BJ (cell line): ENCODE results near the gene KRTAP1-5. TPM values are rescaled to one million over a fixed set of nuclear protein-coding genes. Genes with fewer than 3 reads are reported as not detected.
"Not testable (repeated sequence)": the region's sequence is repeated elsewhere in the genome, so short reads cannot be mapped to it uniquely, and the experiment has no call there.

ENCODE experiments used
- CTCF ChIA-PET: fragments of 350-600 bp; formaldehyde crosslinking; extraction: SDS; loops from one replicate; lab custom pipeline; 2021; ENCODE audit warnings: antibody characterized with exemption, inconsistent platforms; lab: Yijun Ruan, JAX
- POLR2A ChIA-PET: fragments of 300-600 bp; sonication (Branson Sonifier 250); formaldehyde crosslinking; extraction: SDS; loops from one replicate; lab custom pipeline; 2021; ENCODE audit warnings: antibody characterized with exemption; lab: Charles Lee
- DNase-seq: peaks from one replicate; pipeline ENCODE4 v3.0.0-alpha.2; 2011; ENCODE audit warnings: low read depth
- H3K27me3 ChIP-seq: 2 replicates; pipeline ENCODE4 v1.6.0; 2011; ENCODE audit warnings: low read length; ENCODE audit not compliant: control insufficient read depth, insufficient read depth
- H3K36me3 ChIP-seq: 2 replicates; pipeline ENCODE4 v1.5.1; 2011; ENCODE audit warnings: low read length; ENCODE audit not compliant: control insufficient read depth, insufficient read depth
- H3K4me3 ChIP-seq: 2 replicates; pipeline ENCODE4 v1.5.1; 2011; ENCODE audit warnings: low read depth, mild to moderate bottlenecking, control low read depth, low read length
- polyA plus RNA-seq: library from polyadenylated mRNA; depleted of rRNA; stranded (reverse); fragments of >200 nt; gene quantifications from 2 replicates; pipeline ENCODE4 v1.2.3, GENCODE V29; 2011
- TF ChIP-seq, protein P1 (sequence below): IDR thresholded peaks from 2 replicates; pipeline ENCODE4 v1.5.1; 2011; ENCODE audit warnings: low read depth, mild to moderate bottlenecking, control low read depth, inconsistent platforms, low read length, moderate library complexity; ENCODE audit not compliant: insufficient read depth

KRTAP1-5 gene
- polyA plus RNA-seq, 1 experiment = 65.1 TPM

DNA sequence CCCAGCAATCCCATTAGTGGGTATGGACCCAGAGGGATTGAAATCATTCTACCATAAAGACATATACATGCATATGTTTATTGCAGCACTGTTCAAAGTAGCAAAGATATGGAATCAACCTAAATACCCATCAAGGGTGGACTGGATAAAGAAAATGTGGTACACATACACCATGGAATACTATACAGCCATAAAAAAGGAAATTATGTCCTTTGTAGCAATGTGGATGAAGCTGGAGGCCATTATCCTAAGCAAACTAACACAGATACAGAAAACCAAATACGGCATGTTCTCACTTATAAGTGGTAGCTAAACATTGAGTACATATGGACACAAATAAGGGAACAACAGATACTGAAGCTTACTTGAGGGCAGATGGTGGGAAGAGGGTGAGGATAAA, 30.5 kb upstream of the KRTAP1-5 start:
- ChIA-PET CTCF (interaction anchor here (0.6 to 1.9 kb wide), 2 partner anchors 19 to 148 kb away, joined by 3 to 7 read pairs; no protein-coding TSS in a partner anchor), POLR2A (interaction anchor here (0.7 kb wide), 1 partner anchor 56 kb away, joined by 4 read pairs; no protein-coding TSS in a partner anchor)
- no peaks in the 10 kb centered on the region; the same call in 1 of the 2 replicates for H3K36me3 ChIP-seq
- no peak for DNase-seq
- TF ChIP-seq, protein P1, sequence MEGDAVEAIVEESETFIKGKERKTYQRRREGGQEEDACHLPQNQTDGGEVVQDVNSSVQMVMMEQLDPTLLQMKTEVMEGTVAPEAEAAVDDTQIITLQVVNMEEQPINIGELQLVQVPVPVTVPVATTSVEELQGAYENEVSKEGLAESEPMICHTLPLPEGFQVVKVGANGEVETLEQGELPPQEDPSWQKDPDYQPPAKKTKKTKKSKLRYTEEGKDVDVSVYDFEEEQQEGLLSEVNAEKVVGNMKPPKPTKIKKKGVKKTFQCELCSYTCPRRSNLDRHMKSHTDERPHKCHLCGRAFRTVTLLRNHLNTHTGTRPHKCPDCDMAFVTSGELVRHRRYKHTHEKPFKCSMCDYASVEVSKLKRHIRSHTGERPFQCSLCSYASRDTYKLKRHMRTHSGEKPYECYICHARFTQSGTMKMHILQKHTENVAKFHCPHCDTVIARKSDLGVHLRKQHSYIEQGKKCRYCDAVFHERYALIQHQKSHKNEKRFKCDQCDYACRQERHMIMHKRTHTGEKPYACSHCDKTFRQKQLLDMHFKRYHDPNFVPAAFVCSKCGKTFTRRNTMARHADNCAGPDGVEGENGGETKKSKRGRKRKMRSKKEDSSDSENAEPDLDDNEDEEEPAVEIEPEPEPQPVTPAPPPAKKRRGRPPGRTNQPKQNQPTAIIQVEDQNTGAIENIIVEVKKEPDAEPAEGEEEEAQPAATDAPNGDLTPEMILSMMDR = no peak
- H3K27me3 ChIP-seq = no peaks in the 10 kb centered on the region
- H3K4me3 ChIP-seq = no peak overlapping the region

DNA sequence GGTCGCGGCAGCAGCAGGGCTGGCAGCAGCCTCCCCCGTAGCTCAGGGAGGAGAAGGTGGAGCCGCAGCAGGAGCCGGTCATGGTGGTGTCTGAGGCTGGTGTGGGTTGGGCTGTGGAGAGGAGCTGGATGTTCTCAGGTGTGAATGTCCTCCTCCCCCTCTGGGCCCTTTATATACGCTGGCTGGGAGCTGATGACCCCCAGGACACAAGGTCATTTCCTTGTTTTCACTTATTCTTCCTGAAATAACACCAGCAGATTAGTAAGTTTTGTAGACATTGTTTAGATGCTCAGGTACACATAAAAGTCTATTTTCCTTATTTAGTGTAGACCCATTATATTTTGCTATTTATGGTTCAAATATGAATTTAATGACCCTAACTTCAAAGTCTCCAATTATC, 28.1 kb upstream of the KRTAP1-5 start, which contains the start of gene KRTAP2-2:
KRTAP2-2 (minus strand) TSS at position 101 of the 400 bp plus-strand sequence; CDS start at position 82, 19 bp downstream.
- H3K4me3 ChIP-seq, H3K36me3 ChIP-seq, DNase-seq, H3K27me3 ChIP-seq, POLR2A ChIA-PET: not testable (repeated sequence)
- CTCF ChIA-PET = interaction anchor here (1.5 kb wide), 1 partner anchor 594 kb away, joined by 5 read pairs; no protein-coding TSS in a partner anchor

DNA sequence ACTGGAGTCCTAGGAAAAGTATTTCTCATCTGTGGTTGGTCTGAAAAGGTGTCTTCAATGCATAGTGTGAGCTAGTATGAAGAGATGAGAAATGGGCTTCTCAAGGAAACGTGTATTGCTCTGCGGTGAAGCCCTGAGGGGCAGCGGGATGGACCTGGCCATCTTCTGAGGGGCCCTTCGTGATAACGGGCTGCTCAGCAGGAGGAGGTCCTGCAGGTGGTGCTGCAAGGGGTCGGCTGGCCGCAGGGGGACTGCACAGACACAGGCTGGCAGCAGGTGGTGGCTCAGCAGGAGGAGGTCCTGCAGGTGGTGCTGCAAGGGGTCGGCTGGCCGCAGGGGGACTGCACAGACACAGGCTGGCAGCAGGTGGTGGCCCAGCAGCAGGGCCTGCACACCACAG, 27.5 kb upstream of the KRTAP1-5 start:
- CTCF ChIA-PET, DNase-seq, H3K4me3 ChIP-seq, H3K27me3 ChIP-seq, POLR2A ChIA-PET, H3K36me3 ChIP-seq: not testable (repeated sequence)

DNA sequence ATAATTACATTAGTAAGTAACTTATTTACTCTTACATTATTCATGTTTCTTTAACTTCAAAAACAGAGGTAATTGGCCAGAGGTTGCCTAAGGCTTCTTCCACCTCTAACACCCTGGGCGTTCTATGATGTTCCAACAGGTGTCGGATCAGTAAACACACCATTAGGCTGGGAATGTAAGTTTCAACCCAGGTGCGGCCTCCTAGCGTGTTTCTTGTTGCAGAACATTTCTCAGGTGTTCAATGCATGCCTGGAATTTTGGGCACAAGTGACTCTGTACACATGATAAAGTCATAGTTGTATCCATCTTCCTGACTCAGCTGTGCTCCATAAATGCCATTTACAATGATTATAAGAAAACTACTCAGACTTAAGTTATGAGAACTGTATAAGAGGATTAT, 27.0 kb upstream of the KRTAP1-5 start:
- ChIA-PET POLR2A (no interaction called here), CTCF (no interaction called here)
- H3K36me3 ChIP-seq = no peaks in the 10 kb centered on the region; the same call in 1 of the 2 replicates
- TF ChIP-seq, protein P1 = no peak
- no peaks in the 10 kb centered on the region for H3K27me3 ChIP-seq
- DNase-seq = no peak
- no peak overlapping the region for H3K4me3 ChIP-seq

DNA sequence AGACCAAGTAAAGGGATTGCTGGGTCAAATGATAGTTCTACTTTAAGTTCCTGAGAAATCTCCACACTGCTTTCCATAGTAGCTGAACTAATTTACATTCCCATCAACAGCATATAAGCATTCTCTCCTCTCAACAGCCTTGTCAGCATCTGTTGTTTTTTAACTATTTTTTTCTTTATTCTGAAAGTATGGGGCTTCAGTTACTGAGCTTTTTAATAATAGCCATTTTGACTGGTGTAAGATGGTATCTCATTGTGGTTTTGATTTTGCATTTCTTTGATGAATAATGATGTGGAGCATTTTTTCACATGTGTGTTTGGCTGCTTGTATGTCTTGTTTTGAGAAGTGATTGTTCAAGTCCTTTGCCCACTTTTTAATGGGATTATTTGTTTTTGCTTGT, 25.6 kb upstream of the KRTAP1-5 start:
- POLR2A ChIA-PET = no interaction called here
- no peaks in the 10 kb centered on the region for H3K36me3 ChIP-seq
- no peaks in the 10 kb centered on the region for H3K27me3 ChIP-seq
- CTCF ChIA-PET = no interaction called here
- DNase-seq = no peak
- H3K4me3 ChIP-seq = no peak overlapping the region
- TF ChIP-seq, protein P1 = no peak

DNA sequence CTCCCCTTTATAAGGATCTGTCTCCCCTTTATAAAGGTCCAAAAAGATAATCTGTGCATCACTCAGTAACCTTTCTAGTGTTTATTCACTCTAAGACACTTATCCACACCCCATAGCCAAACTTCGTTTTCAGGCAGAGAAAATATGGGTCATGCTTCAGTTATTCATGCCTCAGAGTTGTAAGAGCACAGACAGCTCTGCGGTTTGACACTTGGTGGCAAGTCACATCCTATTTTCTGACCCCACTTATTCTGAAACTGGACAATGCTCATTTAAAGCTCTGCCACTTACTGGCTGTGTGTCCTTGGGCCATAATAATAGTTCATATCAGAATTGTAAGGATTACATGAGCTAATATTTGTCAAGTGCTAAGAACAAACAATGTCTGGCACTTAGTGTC, 22.1 kb upstream of the KRTAP1-5 start:
- Histone ChIP-seq H3K27me3 (no peaks in the 10 kb centered on the region), H3K4me3 (no peak overlapping the region), H3K36me3 (no peaks in the 10 kb centered on the region)
- DNase-seq = peak; percentile 85
- ChIA-PET POLR2A (interaction anchor here (0.5 to 1.0 kb wide), 4 partner anchors 10 to 304 kb away, joined by 3 to 4 read pairs (median 4); no protein-coding TSS in a partner anchor), CTCF (interaction anchor here (0.9 to 1.6 kb wide), 4 partner anchors 31 to 500 kb away, joined by 3 to 5 read pairs (median 4); no protein-coding TSS in a partner anchor)
- TF ChIP-seq, protein P1 = no peak
